ENCODE results near the gene RASA3. TPM values are rescaled to one million over a fixed set of nuclear protein-coding genes. Genes with fewer than 3 reads are reported as not detected.

Gene RASA3
- total and polyA plus RNA-seq, 2 of the 8 experiments (the other 6 are each of a cell fraction or from before 2014, with no cell fraction given): 7.5 to 21.9 TPM

GRCh38 chr13:114164681-114165429, 32.4 kb upstream of the RASA3 start (continued):
- no peak for TF ChIP-seq CHD2 (IDR thresholded peaks at IDR 0.05; ENCODE audit: low read length)
- no peak for TF ChIP-seq SUZ12 (IDR thresholded peaks at IDR 0.05; ENCODE audit: low read length)
- TF ChIP-seq SIRT6 (IDR thresholded peaks at IDR 0.05; ENCODE audit: low read length): no peak
- TF ChIP-seq RXRA (IDR thresholded peaks at IDR 0.05; ENCODE audit: insufficient read depth, low read depth, low read length): no peak
